Fibroblast of villous mesenchyme (primary cell): ENCODE results near the gene ZNF318. TPM values are rescaled to one million over a fixed set of nuclear protein-coding genes. Genes with fewer than 3 reads are reported as not detected.

ENCODE experiments used
- DNase-seq: peaks from one replicate; pipeline ENCODE4 v3.0.0-alpha.2; 2010; ENCODE audit warnings: low read depth
- H3K4me3 ChIP-seq: 2 replicates; pipeline ENCODE4 v1.5.1; 2011; ENCODE audit warnings: low read depth, mild to moderate bottlenecking, low read length
- total RNA-seq: library from RNA; depleted of rRNA; stranded (reverse); fragments of >200 nt; gene quantifications from 2 replicates; pipeline ENCODE4 v1.2.3, GENCODE V29; 2012
- TF ChIP-seq, protein P1 (sequence below): IDR thresholded peaks from 2 replicates; pipeline ENCODE4 v1.5.1; 2012; ENCODE audit warnings: low read depth, mild to moderate bottlenecking, low read length; ENCODE audit not compliant: insufficient read depth

Gene ZNF318
- total RNA-seq, 1 donor: 12.5 TPM

DNA sequence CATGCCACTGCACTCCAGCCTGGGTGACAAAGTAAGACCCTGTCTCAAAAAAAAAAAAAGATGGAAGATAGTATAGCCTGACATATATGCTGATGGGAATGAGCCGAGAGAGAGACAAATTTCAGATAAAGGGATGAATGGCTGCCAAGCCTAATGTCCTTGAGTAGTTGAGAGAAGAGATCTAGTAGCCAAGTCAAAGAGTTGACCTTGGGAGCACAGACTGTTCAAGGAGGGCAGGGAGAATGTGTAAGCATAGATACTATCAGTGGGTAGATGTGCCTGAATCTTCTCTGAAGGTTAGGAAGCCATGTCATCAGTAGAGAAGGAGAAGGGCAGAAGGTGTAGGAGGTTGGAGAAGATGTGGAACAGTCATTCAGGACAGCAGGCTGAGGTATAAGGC lies 37.8 kb upstream of the ZNF318 start:
- H3K4me3 ChIP-seq: no peak overlapping the region
- no peak for DNase-seq
- TF ChIP-seq, protein P1, sequence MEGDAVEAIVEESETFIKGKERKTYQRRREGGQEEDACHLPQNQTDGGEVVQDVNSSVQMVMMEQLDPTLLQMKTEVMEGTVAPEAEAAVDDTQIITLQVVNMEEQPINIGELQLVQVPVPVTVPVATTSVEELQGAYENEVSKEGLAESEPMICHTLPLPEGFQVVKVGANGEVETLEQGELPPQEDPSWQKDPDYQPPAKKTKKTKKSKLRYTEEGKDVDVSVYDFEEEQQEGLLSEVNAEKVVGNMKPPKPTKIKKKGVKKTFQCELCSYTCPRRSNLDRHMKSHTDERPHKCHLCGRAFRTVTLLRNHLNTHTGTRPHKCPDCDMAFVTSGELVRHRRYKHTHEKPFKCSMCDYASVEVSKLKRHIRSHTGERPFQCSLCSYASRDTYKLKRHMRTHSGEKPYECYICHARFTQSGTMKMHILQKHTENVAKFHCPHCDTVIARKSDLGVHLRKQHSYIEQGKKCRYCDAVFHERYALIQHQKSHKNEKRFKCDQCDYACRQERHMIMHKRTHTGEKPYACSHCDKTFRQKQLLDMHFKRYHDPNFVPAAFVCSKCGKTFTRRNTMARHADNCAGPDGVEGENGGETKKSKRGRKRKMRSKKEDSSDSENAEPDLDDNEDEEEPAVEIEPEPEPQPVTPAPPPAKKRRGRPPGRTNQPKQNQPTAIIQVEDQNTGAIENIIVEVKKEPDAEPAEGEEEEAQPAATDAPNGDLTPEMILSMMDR: no peak

DNA sequence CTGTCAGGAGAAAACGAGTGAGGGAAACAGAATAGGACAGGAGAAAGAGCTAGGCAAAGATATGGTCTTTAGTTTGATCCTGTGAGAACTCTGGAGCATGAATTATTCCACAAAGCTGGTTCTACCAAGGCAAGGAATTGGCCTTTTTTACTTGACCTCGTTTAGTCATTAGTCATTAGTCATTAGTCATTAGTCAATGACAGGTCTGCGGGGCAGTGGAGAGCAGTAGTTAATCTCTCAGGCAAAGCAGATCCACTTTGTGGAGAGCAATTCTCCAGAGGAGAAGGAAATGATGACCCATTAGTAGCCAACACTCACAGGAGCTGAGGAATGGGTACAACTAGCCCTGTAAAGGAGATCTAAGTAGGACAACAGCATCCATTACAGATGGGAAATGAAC lies 35.9 kb upstream of the ZNF318 start:
- peak; percentile 25 for DNase-seq
- no peak overlapping the region for H3K4me3 ChIP-seq
- TF ChIP-seq, protein P1: no peak

DNA sequence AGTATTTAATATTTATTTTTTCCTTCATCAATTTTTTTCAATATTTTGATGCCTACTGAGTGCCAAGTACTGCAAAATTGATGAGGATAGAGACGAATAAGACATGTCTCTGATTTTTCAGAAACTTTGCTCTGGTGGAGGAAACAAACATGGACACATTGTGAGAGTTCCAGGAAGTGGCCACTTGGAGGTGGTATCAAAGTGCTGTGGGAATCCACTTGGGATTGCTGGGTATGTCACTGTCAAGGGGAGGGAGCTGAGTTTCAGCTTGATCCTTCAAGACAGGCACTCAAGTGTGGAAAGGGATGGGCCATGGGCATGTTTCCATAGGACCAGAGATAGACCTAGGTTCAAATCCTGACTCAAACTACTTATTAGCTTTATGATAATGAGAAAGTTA lies 33.4 kb upstream of the ZNF318 start:
- H3K4me3 ChIP-seq: no peak overlapping the region
- DNase-seq: no peak
- TF ChIP-seq, protein P1: peak; percentile 18

DNA sequence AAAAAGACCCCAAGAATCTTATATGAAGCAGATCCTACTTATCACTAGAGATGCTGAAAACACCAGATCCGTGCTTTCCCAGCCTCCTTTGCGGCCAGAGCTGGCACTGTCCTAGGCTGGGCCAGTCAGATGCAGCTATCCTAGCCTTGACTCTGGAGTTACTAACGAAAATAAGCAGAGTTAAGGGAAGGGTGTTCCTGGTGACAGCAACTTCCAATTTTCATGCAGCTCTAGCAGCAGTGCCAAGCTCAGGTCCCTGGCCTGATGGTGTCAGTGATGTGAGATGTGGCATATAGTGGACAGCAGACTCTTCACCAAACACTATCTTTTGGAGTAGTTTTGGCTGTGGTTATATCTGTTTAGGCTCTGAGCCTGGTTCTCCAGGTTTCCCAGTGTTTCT lies 32.3 kb upstream of the ZNF318 start:
- TF ChIP-seq, protein P1: no peak
- no peak overlapping the region for H3K4me3 ChIP-seq
- DNase-seq: no peak

DNA sequence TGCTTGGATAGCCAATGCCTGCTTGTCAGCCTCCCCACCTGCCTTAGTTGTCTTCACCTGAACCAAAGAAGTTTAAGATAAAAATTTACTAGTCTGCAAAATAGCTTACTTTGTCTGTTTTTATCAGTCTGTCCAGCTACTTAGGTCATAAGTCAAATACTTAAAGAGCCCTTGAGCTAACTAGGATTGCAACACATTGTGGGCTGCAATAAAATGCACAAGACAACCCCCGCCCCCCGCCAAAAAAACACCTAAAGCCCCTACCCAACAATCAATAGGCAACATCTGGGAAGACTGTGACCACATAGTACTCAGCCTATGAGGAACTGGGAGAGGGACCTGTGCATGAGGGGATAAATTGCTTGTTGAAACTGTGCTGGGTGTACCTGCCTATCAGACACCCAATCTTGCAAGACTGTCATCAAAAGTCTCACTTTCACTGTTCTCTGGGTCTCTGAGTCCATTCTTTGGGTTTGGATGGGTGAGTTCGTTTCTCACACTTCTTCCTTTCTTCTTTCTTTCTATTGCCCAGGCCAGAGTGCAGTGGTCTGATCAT lies 30.6 kb upstream of the ZNF318 start:
- no peak overlapping the region for H3K4me3 ChIP-seq
- DNase-seq: peak; percentile 24
- TF ChIP-seq, protein P1: no peak

DNA sequence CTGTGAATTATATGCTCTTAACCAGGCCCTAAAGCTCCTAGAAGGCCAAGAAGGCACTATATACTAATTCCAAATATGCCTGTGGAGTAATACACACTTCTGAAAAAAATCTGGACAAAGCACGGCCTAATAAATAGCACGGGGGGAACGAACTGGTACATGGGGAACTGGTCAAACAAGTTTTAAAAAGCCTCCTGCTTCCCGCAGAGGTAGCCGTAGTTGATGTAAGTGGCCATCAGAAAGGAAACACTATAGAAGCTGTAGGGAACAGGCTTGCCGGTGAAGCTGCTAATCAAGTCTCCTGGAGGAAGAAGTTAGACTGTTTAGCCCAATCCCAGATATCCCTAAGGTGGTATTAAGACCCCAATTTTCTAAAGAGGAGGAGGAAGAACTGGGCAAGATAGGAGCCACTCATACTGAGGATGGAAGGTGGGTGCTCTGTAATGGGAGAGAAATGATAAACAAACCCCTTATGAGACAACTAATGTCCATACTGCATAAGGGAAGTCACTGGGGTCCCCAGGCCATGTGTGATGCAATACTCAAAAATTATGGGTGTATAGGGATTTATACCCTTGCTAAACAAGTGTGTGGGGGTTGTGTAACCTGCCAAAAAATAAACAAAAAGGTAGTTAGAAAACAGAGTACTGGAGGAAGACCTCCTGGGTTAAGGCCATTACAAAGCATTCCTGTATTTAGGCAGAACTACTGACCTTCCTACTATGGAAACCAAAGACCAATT lies 27.1 kb upstream of the ZNF318 start:
- DNase-seq: no peak
- TF ChIP-seq, protein P1: no peak
- H3K4me3 ChIP-seq: no peak overlapping the region
